SK-N-SH treated with all-trans-retinoic acid at 6 μM for 48 hours (cell line): ENCODE data around the gene NINJ2.
A peak's percentile ranks its signal among the peaks of the same experiment; 100 is the strongest.
"Not testable (repeated sequence)": the region's sequence is repeated elsewhere in the genome, so short reads cannot be mapped to it uniquely, and the experiment has no call there.

Source experiments
- ATAC-seq: fragments of 200-7000 bp; cut with Tn5 transposase; 3 replicates; pipeline ENCODE4 v1.9.1; 2020; ENCODE audit warnings: mild to moderate bottlenecking, moderate library complexity
- ARNTL ChIP-seq: fragments of 450-650 bp; formaldehyde crosslinking; IDR thresholded peaks from 2 replicates; pipeline ENCODE4 v1.5.0; 2020; ENCODE audit warnings: low read depth, mild to moderate bottlenecking, moderate library complexity, borderline replicate concordance
- BACH2 ChIP-seq: fragments of 250-450 bp; sonication (Bioruptor Pico); IDR thresholded peaks from 2 replicates; pipeline ENCODE4 v1.9.0; 2021; ENCODE audit warnings: mild to moderate bottlenecking, borderline replicate concordance
- CREB5 ChIP-seq: fragments of 250-450 bp; sonication (Bioruptor Pico); IDR thresholded peaks from 2 replicates; pipeline ENCODE4 v1.5.1; 2020; ENCODE audit warnings: low read depth, mild to moderate bottlenecking, moderate library complexity
- CSDC2 ChIP-seq: fragments of 250-450 bp; sonication (Bioruptor Pico); IDR thresholded peaks from 2 replicates; pipeline ENCODE4 v1.5.0; 2020; ENCODE audit warnings: mild to moderate bottlenecking, moderate library complexity
- CSRNP3 ChIP-seq: fragments of 250-450 bp; sonication (Bioruptor Pico); IDR thresholded peaks from 2 replicates; pipeline ENCODE4 v1.5.1; 2021; ENCODE audit warnings: mild to moderate bottlenecking, moderate library complexity
- ESRRG ChIP-seq: fragments of 250-450 bp; sonication (Bioruptor Pico); IDR thresholded peaks from 2 replicates; pipeline ENCODE4 v1.6.1; 2021; ENCODE audit warnings: mild to moderate bottlenecking
- ISL1 ChIP-seq: fragments of 250-450 bp; sonication (Bioruptor Pico); IDR thresholded peaks from 2 replicates; pipeline ENCODE4 v2.1.2; 2022; ENCODE audit warnings: mild to moderate bottlenecking, moderate library complexity
- OSR1 ChIP-seq: fragments of 250-450 bp; sonication (Bioruptor Pico); IDR thresholded peaks from 2 replicates; pipeline ENCODE4 v1.8.0; 2022; ENCODE audit warnings: moderate library complexity, mild to moderate bottlenecking, inconsistent platforms
- PATZ1 ChIP-seq: fragments of 250-450 bp; sonication (Bioruptor Pico); IDR thresholded peaks from 2 replicates; pipeline ENCODE4 v1.8.0; 2020; ENCODE audit warnings: mild to moderate bottlenecking, moderate library complexity, borderline replicate concordance
- POU6F1 ChIP-seq: fragments of 250-450 bp; sonication (Bioruptor Pico); IDR thresholded peaks from 2 replicates; pipeline ENCODE4 v1.8.0; 2021; ENCODE audit warnings: low read depth, mild to moderate bottlenecking, moderate library complexity, borderline replicate concordance
- PPARA ChIP-seq: fragments of 250-450 bp; sonication (Bioruptor Pico); IDR thresholded peaks from 2 replicates; pipeline ENCODE4 v1.5.0; 2020; ENCODE audit warnings: mild to moderate bottlenecking, borderline replicate concordance
- RARB ChIP-seq: fragments of 250-450 bp; sonication (Bioruptor Pico); IDR thresholded peaks from 2 replicates; pipeline ENCODE4 v1.8.0; 2021; ENCODE audit warnings: mild to moderate bottlenecking, moderate library complexity
- SNAI2 ChIP-seq: fragments of 250-450 bp; sonication (Bioruptor Pico); IDR thresholded peaks from 2 replicates; pipeline ENCODE4 v1.5.0; 2020; ENCODE audit warnings: mild to moderate bottlenecking, moderate library complexity
- TCF4 ChIP-seq: fragments of 250-450 bp; sonication (Bioruptor Pico); IDR thresholded peaks from 2 replicates; pipeline ENCODE4 v1.8.0; 2021; ENCODE audit warnings: mild to moderate bottlenecking, moderate library complexity, borderline replicate concordance
- TOX ChIP-seq: fragments of 250-450 bp; sonication (Bioruptor Pico); IDR thresholded peaks from 2 replicates; pipeline ENCODE4 v1.8.0; 2021; ENCODE audit warnings: mild to moderate bottlenecking, moderate library complexity, borderline replicate concordance
- TSHZ2 ChIP-seq: fragments of 250-450 bp; sonication (Bioruptor Pico); IDR thresholded peaks from 2 replicates; pipeline ENCODE4 v1.5.0; 2020; ENCODE audit warnings: mild to moderate bottlenecking, moderate library complexity
- ZC3H10 ChIP-seq: fragments of 250-450 bp; sonication (Bioruptor Pico); IDR thresholded peaks from 2 replicates; pipeline ENCODE4 v1.5.1; 2021; ENCODE audit warnings: mild to moderate bottlenecking, moderate library complexity
- ZFP3 ChIP-seq: fragments of 250-450 bp; sonication (Bioruptor Pico); IDR thresholded peaks from 2 replicates; pipeline ENCODE4 v1.5.0; 2020; ENCODE audit warnings: mild to moderate bottlenecking, moderate library complexity
- ZFP30 ChIP-seq: fragments of 450-650 bp; formaldehyde crosslinking; IDR thresholded peaks from 2 replicates; pipeline ENCODE4 v1.5.0; 2022; ENCODE audit warnings: mild to moderate bottlenecking, moderate library complexity
- ZNF565 ChIP-seq: fragments of 450-650 bp; formaldehyde crosslinking; conservative IDR thresholded peaks from 2 replicates; pipeline ENCODE4 v1.5.0; 2020; ENCODE audit warnings: low read depth, mild to moderate bottlenecking, moderate library complexity
- ZNF8 ChIP-seq: fragments of 450-650 bp; formaldehyde crosslinking; IDR thresholded peaks from 2 replicates; pipeline ENCODE4 v1.5.0; 2020; ENCODE audit warnings: mild to moderate bottlenecking, moderate library complexity

Gene NINJ2

GRCh38 chr12:642633-643474 lies 20.4 kb downstream of the NINJ2 start:
- TF ChIP-seq ZNF8 (CRISPR knock-in tag) (no peak), ZFP3 (CRISPR knock-in tag) (no peak), OSR1 (CRISPR knock-in tag) (no peak), ESRRG (CRISPR knock-in tag) (no peak), TOX (CRISPR knock-in tag) (no peak), ARNTL (no peak), POU6F1 (no peak), ISL1 (CRISPR knock-in tag) (no peak), TCF4 (CRISPR knock-in tag) (no peak), SNAI2 (CRISPR knock-in tag) (no peak), PPARA (CRISPR knock-in tag) (no peak), PATZ1 (no peak), CSRNP3 (CRISPR knock-in tag) (no peak), TSHZ2 (CRISPR knock-in tag) (no peak), RARB (CRISPR knock-in tag) (no peak), CSDC2 (CRISPR knock-in tag) (no peak), ZFP30 (no peak), ZNF565 (no peak)

GRCh38 chr12:641321-641720 lies 21.9 kb downstream of the NINJ2 start:
- ATAC-seq: not testable (repeated sequence)

More at GRCh38 chr12:642633-643474, 20.4 kb downstream of the NINJ2 start:
- ATAC-seq: peak; percentile 63

GRCh38 chr12:640773-641172 lies 22.5 kb downstream of the NINJ2 start:
- no peak for ATAC-seq
- TF ChIP-seq ZC3H10 (CRISPR knock-in tag) (no peak), ZFP30 (no peak), ZNF8 (CRISPR knock-in tag) (no peak), BACH2 (CRISPR knock-in tag) (no peak)

GRCh38 chr12:639988-640387 lies 23.3 kb downstream of the NINJ2 start:
- no peak for ATAC-seq
- TF ChIP-seq TCF4 (CRISPR knock-in tag): no peak
- TF ChIP-seq CSRNP3 (CRISPR knock-in tag): no peak
- no peak for TF ChIP-seq TSHZ2 (CRISPR knock-in tag)
- TF ChIP-seq CREB5 (CRISPR knock-in tag): no peak
- TF ChIP-seq ISL1 (CRISPR knock-in tag): no peak
